A673 (cell line): ENCODE results near the gene PPP2CA. TPM values are rescaled to one million over a fixed set of nuclear protein-coding genes. Genes with fewer than 3 reads are reported as not detected.
A peak's percentile ranks its signal among the peaks of the same experiment; 100 is the strongest.

Experiments used
- BruUV-seq: library from RNA; stranded (reverse); fragments of 400-500 nt; replicated peaks from 2 replicates; lab custom pipeline; 2021; lab: Mats Ljungman, UMichigan
- CTCF ChIA-PET: fragments of 300-600 bp; sonication (Branson Sonifier 250); formaldehyde crosslinking; loops from one replicate; lab custom pipeline; 2022; ENCODE audit warnings: antibody characterized with exemption; lab: Charles Lee
- POLR2A ChIA-PET: fragments of 300-600 bp; sonication (Branson Sonifier 250); formaldehyde crosslinking; loops from one replicate; lab custom pipeline; 2022; ENCODE audit warnings: antibody characterized with exemption; ENCODE audit not compliant: low non-redundant PET; lab: Charles Lee
- DNase-seq: peaks from one replicate; pipeline ENCODE4 v3.0.0-alpha.2; 2015; ENCODE audit warnings: low spot score
- H3K27ac ChIP-seq: fragments of 200-600 bp; sonication (generic); 2 replicates; pipeline ENCODE4 v1.5.1; 2016; ENCODE audit warnings: mixed run types, low read depth, mild to moderate bottlenecking, mixed read lengths, antibody characterized with exemption, low read length; ENCODE audit not compliant: poor library complexity, severe bottlenecking
- H3K27me3 ChIP-seq: fragments of 200-600 bp; sonication (generic); replicated peaks from 2 replicates; pipeline ENCODE4 v1.6.1; 2017; ENCODE audit warnings: mixed run types, low read depth, mild to moderate bottlenecking, mixed read lengths, antibody characterized with exemption, low read length; ENCODE audit not compliant: insufficient read depth, poor library complexity
- H3K36me3 ChIP-seq: fragments of 200-600 bp; sonication (generic); 2 replicates; pipeline ENCODE4 v1.6.1; 2016; ENCODE audit warnings: mixed run types, mild to moderate bottlenecking, mixed read lengths, antibody characterized with exemption, low read length; ENCODE audit not compliant: insufficient read depth, poor library complexity, severe bottlenecking
- H3K4me1 ChIP-seq: fragments of 200-600 bp; sonication (generic); 2 replicates; pipeline ENCODE4 v1.6.1; 2017; ENCODE audit warnings: mixed run types, mild to moderate bottlenecking, mixed read lengths, antibody characterized with exemption, low read length; ENCODE audit not compliant: insufficient read depth, poor library complexity, severe bottlenecking
- H3K4me3 ChIP-seq: fragments of 200-600 bp; sonication (generic); 2 replicates; pipeline ENCODE4 v1.5.1; 2016; ENCODE audit warnings: low read depth, mixed run types, mild to moderate bottlenecking, mixed read lengths, low read length; ENCODE audit not compliant: poor library complexity, severe bottlenecking
- H3K9me3 ChIP-seq: fragments of 200-600 bp; sonication (generic); 2 replicates; pipeline ENCODE4 v1.6.1; 2016; ENCODE audit warnings: mixed run types, low read depth, mild to moderate bottlenecking, mixed read lengths, antibody characterized with exemption, low read length; ENCODE audit not compliant: poor library complexity, severe bottlenecking
- EZH2 ChIP-seq: fragments of 200-600 bp; sonication (generic); IDR thresholded peaks from 2 replicates; pipeline ENCODE4 v1.6.1; 2017; ENCODE audit warnings: borderline replicate concordance, low read depth, mild to moderate bottlenecking, mixed read lengths, antibody characterized with exemption, low read length; ENCODE audit not compliant: poor library complexity, severe bottlenecking
- intact Hi-C: fragments of 100-400 bp; cut with micrococcal nuclease; formaldehyde crosslinking; loops from one replicate; pipeline ENCODE4 v1.10.0; 2022; ENCODE audit not compliant: unreplicated experiment
- total RNA-seq: library from RNA; stranded (reverse); gene quantifications from 2 replicates; pipeline ENCODE4 v1.2.3, GENCODE V29; 2021
- TF ChIP-seq, protein P1 (sequence below): fragments of 300-800, 200-600 bp; sonication (generic); conservative IDR thresholded peaks from 2 replicates; pipeline ENCODE4 v1.5.1; 2017; ENCODE audit warnings: low read depth, mild to moderate bottlenecking, antibody characterized with exemption, low read length, moderate library complexity, mixed read lengths

PPP2CA gene
- total RNA-seq, 1 experiment from 2014 or later, result 227 TPM

DNA sequence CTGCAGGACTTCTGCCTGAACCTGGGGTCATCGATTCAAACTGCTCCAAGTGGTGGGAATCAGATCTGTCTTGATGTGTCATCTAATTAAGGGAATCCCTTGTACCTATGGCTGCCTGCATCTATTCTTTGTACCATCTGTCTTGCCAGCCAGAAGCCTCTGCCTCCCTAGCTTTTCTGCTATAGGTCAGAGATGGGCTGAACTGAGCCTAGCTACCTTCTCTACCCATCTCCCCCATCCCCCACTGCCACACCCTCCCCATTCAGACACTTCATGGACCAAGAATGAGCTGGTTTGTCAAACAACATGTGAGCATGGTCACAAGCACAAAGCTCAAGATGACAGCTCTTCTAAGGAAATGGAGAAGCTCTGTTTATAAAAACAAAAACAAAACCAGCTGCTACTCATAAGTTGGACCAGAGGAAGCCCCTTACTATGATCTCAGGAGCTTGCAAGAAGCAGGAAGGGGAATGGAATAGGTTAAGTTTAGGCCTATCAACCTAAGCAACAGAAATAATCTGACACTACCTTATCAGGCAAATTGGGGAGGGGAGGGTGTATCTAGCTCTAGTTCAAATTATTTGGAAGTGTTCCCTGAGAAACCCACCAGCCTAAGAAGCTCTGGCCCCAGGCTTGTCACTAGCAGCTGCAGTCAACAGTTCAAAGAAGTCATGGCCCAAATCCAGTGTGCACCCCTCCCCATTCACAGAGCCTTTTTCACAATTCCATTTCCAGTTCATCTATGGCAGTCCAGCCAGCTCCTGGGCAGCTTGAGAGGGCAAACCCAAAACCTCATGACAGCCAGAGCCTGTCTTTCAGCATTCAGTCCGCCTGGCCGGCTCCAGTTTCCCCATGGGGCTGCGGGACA is 79.0 kb downstream of the PPP2CA start:
- CTCF ChIA-PET, result interaction anchor here (0.6 to 2.1 kb wide), 2 partner anchors 76 to 107 kb away, joined by 10 to 13 read pairs; no protein-coding TSS in a partner anchor
- BruUV-seq, result no TSS peak
- no peaks in the 10 kb centered on the region for H3K4me1 ChIP-seq
- no peaks in the 10 kb centered on the region for H3K27me3 ChIP-seq
- H3K36me3 ChIP-seq, result peaks cover 55% of the 10 kb centered on the region
- no peak overlapping the region for H3K4me3 ChIP-seq
- intact Hi-C loops, result no loop called here
- TF ChIP-seq, protein P1, sequence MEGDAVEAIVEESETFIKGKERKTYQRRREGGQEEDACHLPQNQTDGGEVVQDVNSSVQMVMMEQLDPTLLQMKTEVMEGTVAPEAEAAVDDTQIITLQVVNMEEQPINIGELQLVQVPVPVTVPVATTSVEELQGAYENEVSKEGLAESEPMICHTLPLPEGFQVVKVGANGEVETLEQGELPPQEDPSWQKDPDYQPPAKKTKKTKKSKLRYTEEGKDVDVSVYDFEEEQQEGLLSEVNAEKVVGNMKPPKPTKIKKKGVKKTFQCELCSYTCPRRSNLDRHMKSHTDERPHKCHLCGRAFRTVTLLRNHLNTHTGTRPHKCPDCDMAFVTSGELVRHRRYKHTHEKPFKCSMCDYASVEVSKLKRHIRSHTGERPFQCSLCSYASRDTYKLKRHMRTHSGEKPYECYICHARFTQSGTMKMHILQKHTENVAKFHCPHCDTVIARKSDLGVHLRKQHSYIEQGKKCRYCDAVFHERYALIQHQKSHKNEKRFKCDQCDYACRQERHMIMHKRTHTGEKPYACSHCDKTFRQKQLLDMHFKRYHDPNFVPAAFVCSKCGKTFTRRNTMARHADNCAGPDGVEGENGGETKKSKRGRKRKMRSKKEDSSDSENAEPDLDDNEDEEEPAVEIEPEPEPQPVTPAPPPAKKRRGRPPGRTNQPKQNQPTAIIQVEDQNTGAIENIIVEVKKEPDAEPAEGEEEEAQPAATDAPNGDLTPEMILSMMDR, result no peak
- no peak for TF ChIP-seq EZH2
- H3K9me3 ChIP-seq, result no peaks in the 10 kb centered on the region
- DNase-seq, result no peak
- H3K27ac ChIP-seq, result no peak overlapping the region
- POLR2A ChIA-PET, result no interaction called here

GRCh38 chr5:134145779-134146581 is 79.9 kb downstream of the PPP2CA start:
- CTCF ChIA-PET, result interaction anchor here (0.6 to 2.1 kb wide), 3 partner anchors 65 to 106 kb away, joined by 3 to 13 read pairs (median 4); no protein-coding TSS in a partner anchor
- no peak overlapping the region for H3K27ac ChIP-seq
- H3K36me3 ChIP-seq, result peaks cover 46% of the 10 kb centered on the region
- POLR2A ChIA-PET, result no interaction called here
- BruUV-seq, result no TSS peak
- peak; percentile 79 for DNase-seq
- H3K4me1 ChIP-seq, result no peaks in the 10 kb centered on the region
- H3K4me3 ChIP-seq, result no peak overlapping the region
- intact Hi-C loops, result loop anchor here (1.0 kb wide), 1 partner anchor 107 kb away; no protein-coding TSS in a partner anchor
- no peaks in the 10 kb centered on the region for H3K9me3 ChIP-seq
- TF ChIP-seq EZH2, result no peak
- TF ChIP-seq, protein P1, result peak; percentile 91
- no peaks in the 10 kb centered on the region for H3K27me3 ChIP-seq

GRCh38 chr5:134145041-134145757 is 80.7 kb downstream of the PPP2CA start:
- intact Hi-C loops, result loop anchor here (1.0 kb wide), 1 partner anchor 106 kb away; no protein-coding TSS in a partner anchor
- BruUV-seq, result no TSS peak
- peaks cover 38% of the 10 kb centered on the region for H3K36me3 ChIP-seq
- no peak overlapping the region for H3K4me3 ChIP-seq
- no peaks in the 10 kb centered on the region for H3K27me3 ChIP-seq
- H3K27ac ChIP-seq, result no peak overlapping the region
- H3K9me3 ChIP-seq, result no peaks in the 10 kb centered on the region
- POLR2A ChIA-PET, result no interaction called here
- DNase-seq, result no peak
- TF ChIP-seq, protein P1, result no peak
- no peak for TF ChIP-seq EZH2
- no peaks in the 10 kb centered on the region for H3K4me1 ChIP-seq
- CTCF ChIA-PET, result interaction anchor here (0.6 to 5.3 kb wide), 4 partner anchors 66 to 106 kb away, joined by 3 to 87 read pairs (median 8); no protein-coding TSS in a partner anchor
